GM19452 (cell line): ENCODE data around the gene SLC39A11.
"Not testable (repeated sequence)": the region's sequence is repeated elsewhere in the genome, so short reads cannot be mapped to it uniquely, and the experiment has no call there.

Experiments
- ATAC-seq: cut with Tn5 transposase; IDR thresholded peaks from one replicate; pipeline ENCODE4 v1.9.1; 2021; ENCODE audit not compliant: unreplicated experiment

The SLC39A11 gene

GRCh38 chr17:72927760-72928159, 164.7 kb downstream of the SLC39A11 start:
- no peak for ATAC-seq

DNA sequence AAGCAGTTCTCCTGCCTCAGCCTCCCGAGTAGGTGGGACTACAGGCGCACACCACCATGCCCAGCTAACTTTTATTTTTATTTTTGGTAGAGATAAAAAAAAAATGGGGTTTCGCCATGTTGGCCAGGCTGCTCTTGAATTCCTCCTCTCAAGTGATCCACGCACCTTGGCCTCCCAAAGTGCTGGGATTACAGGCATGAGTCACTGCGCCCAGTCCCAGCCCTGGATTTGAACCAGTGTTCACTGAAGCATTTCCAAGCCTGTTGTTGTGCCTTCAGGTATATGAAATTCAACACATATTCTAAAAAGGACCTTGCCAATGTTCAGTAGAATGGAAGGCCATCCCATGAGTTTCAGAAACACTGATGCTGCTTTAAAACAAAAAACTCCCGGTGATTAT, 165.3 kb downstream of the SLC39A11 start:
- no peak for ATAC-seq

DNA sequence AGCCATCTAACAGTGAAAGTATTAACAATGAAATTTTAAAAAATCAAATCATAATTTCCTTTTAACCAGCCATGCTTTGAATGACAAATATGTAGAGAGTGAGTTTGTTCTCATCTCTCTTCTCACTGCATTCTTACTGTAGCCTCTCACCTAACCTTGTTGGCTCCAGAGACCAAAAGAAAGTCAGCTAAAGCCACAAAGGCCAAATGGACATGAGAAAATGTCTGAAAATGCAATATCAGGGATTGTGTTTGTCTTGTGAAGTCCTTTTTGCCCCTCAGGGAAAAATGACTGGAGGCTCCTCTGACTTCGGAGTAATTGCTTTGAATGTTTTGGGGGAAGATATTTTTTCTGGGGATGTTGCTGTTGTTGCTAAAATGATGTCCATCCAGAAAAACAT, 166.3 kb downstream of the SLC39A11 start:
- ATAC-seq = no peak

- ATAC-seq = no peak
These were observed 168.3 kb downstream of the SLC39A11 start for GRCh38 chr17:72924196-72924595.

GRCh38 chr17:72922219-72922618, 170.3 kb downstream of the SLC39A11 start:
- no peak for ATAC-seq

GRCh38 chr17:72921347-72922054, 171.0 kb downstream of the SLC39A11 start:
- no peak for ATAC-seq

DNA sequence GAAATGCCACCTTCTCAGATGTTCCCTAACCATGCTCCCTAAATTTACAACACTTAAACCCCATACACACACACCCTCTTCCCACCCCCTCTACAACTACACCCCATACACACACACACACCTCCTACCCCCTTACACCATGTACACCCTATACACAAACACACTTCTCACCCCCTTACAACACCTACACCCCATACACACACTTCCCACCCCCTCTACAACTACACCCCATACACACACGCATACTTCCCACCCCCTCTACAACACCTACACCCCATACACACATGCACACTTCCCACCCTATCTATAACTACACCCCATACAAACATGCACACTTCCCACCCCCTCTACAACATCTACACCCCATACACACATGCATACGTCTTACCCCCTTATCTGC, 172.0 kb downstream of the SLC39A11 start:
- no peak for ATAC-seq

DNA sequence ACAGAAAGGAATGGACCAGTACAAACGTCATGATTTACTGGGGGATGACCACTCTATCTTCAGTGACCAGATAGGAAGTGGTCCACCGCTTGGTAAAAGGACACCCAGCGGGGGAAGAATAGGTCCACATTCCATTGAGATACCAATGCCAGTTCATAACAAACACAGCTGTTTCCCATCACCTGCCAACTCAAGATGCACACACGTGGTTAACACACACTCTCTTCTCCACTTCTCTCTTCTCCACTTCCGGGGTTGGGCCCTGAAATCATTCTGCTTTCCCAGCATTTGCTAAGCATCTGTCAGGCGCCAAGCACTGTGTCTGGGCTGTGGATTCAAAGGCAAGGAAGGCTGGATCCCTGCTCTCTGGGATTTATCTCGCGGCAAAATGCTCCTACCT, 175.5 kb downstream of the SLC39A11 start:
- ATAC-seq = no peak

DNA sequence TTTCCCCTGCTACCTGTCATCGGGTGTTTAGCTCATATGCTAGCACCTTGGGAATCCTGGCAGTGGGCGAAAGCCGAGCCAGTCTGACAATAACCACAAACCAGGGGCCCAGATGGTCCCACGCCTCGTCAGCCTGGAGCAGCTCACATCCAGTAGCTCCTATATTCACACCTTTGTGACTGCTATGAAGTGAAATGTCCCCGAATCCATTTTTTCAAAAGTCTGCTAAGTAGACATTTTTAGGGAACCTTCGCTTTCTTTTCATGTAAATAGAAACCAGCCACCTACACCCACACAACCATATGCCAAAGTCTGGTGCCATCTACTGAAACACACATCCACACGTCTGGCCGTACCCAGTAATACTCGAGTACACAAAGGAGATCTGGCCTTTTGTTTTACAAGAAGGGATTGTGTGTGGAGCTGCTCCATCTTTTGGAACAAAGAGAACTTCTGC, 176.8 kb downstream of the SLC39A11 start:
- ATAC-seq = no peak

- ATAC-seq = no peak
These were observed 179.3 kb downstream of the SLC39A11 start for GRCh38 chr17:72913142-72913682.

- no peak for ATAC-seq
These were observed 186.2 kb downstream of the SLC39A11 start for GRCh38 chr17:72906306-72906705.

DNA sequence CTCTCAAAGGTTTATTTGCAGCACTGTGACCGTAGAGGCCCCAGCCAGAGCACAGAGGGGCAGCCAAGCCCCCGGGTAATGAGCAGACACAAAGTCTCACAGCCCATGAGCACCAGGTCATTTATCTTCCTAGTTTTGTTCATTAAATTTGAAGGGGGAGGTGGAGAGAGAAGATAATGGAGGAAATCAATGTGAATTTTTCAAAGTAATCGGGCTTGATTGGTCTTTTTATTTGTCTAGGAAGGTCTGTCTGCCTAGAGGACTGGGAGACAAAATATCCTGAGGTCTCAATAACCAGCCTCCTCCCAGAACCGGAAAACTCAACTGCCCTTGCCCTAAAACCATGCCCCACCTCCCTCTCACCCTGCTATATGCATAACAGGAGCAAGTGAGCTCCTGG, 189.0 kb downstream of the SLC39A11 start:
- ATAC-seq = no peak

GRCh38 chr17:72901657-72902056, 190.8 kb downstream of the SLC39A11 start:
- no peak for ATAC-seq

DNA sequence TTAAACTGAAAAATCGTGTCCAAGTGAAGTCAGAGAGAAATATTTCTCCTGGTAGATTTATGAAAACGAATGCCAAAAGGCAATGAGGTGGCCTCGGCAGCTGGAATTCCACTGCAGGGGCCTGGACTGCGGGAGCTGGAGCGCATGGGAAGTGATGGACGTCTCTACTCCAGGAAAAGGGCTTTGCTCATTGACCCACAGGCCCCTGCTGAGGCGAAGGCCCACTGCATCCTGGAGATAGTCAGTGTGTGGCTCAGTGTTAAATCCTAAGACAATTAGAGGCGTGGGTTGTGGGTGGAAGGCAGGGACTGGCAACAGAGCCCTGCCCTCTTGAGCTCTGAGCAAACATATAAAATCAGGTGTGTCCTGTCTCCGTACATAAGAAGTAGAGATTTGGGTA, 191.4 kb downstream of the SLC39A11 start:
- ATAC-seq = no peak

DNA sequence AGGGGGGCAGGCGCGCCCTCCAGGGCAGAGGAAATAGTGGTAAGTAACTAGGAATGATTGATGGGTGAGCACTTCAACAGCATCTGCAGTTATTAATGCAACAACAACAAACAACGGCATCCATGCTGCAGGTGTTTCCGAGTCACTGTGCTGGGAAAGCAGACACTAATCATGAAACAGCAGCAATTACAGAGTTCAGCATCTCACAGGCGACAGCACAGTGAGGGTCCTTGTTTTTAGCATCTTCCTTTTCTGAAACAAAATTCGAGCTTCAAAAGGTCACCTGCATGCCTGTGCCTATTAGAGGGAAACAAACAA, 191.9 kb downstream of the SLC39A11 start:
- ATAC-seq = no peak

DNA sequence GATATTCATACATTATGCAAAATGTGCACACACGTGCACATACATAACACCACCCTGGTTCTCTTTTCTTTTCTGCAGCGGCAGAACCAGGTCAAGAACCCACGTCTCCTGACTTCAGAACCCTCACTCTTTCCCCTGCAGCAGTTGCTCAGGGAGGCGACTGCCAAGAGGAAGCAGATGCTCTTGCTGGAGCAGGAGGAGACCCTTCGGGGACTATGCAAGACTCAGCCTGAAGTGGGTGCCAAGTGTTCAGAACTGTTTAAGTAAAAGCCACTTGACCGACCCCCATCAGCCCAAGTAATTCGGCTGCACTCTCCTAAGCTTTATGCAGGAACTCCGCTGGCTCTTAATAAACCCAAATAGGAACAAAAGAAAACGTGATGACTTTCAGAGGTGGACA, 193.8 kb downstream of the SLC39A11 start:
- ATAC-seq = no peak

GRCh38 chr17:72896288-72896687, 196.2 kb downstream of the SLC39A11 start:
- not testable (repeated sequence) for ATAC-seq

DNA sequence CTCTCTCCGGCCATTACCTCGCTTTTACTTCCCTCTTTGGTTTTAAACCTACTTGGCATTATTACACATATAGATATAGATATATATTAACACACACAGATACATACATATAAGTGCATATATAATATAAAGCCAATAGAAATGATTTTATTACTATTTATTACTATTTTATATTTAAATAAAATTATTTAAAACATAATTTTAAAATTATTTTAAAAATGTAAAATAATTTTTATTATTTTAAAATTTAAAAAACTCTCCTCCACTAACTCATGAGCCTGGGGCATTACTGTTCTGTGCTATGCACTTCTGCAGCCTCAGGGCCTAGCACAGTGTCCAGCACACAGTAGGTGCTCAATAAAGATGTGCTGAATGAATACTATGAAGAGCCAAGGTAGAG, 200.9 kb downstream of the SLC39A11 start:
- no peak for ATAC-seq

DNA sequence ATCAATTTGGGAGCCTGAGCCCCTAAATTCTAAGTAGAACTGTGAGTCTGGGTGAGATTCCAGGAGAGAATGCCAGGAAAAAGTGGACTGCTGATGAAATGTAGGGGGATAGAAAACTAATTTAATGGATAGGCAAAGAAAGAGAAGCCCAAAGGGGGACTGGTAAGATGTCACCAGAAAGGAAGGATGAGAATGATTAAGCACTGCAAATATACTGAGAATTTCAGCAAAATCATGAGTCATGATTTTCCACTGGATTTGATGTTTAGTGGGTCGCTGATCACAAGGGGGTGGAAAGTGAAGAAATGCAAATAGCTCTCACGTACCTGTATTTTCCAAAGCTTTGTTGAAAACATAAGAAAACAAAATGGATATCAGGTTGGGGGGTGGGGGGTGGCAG, 201.8 kb downstream of the SLC39A11 start:
- ATAC-seq = no peak

DNA sequence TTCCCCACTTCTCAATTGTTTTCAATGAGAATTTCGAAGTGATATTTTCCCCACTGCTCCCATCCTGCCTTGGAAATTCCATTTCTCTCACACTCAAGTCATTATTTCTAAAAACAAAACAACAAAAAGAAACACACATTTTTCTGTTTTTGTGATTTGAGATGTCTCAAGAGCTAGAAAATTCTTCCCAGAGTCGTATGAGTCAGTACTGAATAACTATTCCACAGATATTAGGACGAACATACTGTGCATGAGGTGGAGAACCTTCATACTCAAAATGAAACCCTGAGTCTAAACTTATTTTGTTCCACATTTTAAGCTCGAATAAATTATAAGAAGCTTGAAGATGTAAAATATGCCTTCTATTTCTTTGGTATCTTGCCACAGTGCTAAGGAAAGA, 204.6 kb downstream of the SLC39A11 start:
- no peak for ATAC-seq

DNA sequence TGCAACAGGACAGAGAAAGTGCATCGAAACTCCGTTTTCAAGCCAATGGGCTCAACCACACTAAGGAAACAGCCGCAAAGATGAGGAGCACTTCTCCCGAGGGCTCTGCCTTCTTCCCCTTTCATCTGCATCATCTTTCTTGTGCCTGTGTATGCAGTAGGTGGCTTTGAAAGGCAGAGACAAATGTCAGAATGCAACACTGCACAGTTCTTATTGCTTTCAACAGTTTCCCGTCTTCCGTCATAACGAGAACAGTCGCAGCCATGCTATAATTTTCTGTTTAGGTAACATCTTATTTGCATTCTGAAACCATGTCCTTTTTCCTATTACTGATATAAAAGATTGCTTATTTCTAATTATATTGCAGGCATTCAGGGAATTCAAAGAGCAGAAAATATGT, 205.2 kb downstream of the SLC39A11 start:
- no peak for ATAC-seq

DNA sequence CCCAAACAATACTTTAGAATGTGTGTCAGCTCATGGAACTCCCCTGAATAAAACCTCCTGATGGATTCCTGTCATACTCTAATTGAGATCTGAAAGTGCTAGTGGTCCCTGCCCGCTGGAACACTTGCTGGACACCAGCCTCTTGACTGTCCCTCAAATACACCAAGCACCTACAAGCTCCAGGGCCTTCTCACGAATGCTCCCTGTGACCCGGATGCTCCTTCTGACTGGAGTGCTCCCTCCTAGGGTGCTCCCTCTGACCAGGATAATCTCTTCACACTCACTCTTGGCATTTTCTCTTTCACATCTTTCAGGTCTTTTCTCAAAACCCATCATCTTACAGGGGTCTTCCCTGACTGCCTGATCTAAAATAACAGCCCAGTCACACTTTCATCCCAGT, 205.9 kb downstream of the SLC39A11 start:
- no peak for ATAC-seq

- no peak for ATAC-seq
These were observed 208.4 kb downstream of the SLC39A11 start for GRCh38 chr17:72884066-72884465.
